Measurements from ENCODE around the gene SLC38A8.

Gene SLC38A8

DNA sequence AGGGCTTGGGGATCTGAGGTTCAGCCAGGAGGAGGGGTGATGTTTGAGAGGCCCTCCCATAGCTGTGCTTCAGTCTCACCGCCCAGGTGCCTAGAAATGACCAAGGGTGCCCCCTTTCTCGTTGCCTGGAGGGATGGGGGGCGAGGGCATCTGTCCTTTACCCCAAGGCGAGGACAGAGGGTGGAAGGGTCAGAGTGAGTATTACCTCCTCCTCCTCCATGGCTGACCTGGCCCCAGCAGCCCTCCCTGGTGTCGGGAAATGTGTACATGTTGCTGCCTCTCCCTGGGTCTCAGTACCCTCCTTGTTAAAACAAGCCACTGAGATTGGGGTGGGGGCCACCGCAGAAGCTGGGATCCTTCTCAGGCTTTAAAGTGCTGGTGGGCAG is 72.2 kb downstream of the SLC38A8 start:
- no peak for TF ChIP-seq CTCF (IDR thresholded peaks at IDR 0.05; ENCODE audit: insufficient read depth, low read depth, low read length, missing control alignments)
- H3K4me3 ChIP-seq (ENCODE audit: low read length), result no peak overlapping the region
- no peak for DNase-seq (ENCODE audit: low read depth)

GRCh38 chr16:83969771-83970429 is 72.7 kb downstream of the SLC38A8 start:
- TF ChIP-seq CTCF (IDR thresholded peaks at IDR 0.05; ENCODE audit: insufficient read depth, low read depth, low read length, missing control alignments), result no peak
- no peak overlapping the region for H3K4me3 ChIP-seq (ENCODE audit: low read length)
- no peak for DNase-seq (ENCODE audit: low read depth)

GRCh38 chr16:83968891-83969649 is 73.5 kb downstream of the SLC38A8 start:
- no peak for TF ChIP-seq CTCF (IDR thresholded peaks at IDR 0.05; ENCODE audit: insufficient read depth, low read depth, low read length, missing control alignments)
- no peak for DNase-seq (ENCODE audit: low read depth)
- H3K4me3 ChIP-seq (ENCODE audit: low read length), result no peak overlapping the region

DNA sequence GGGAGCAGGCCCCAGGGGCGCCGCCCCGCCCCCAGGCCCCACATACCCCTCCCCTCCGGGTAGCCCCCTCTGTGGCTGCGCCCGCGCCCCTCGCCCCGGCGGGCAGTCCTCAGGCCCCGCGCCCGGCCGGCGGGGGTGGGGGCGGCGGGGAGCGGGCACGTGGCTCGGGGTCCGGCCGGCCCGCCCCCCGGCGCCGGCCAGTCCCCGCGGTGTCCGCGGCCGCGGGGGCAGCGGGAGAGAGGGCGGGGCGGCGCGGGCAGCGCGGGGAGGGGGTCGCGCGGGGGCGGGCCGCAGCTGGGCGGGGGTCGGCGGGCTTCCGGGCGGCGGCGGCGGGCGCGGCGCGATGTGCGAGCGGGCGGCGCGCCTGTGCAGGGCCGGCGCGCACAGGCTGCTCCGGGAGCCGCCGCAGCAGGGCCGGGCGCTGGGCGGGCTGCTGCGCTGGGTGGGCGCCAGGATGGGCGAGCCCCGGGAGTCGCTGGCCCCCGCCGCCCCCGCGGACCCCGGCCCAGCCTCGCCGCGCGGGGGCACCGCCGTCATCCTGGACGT is 74.2 kb downstream of the SLC38A8 start:
- no peak for TF ChIP-seq CTCF (IDR thresholded peaks at IDR 0.05; ENCODE audit: insufficient read depth, low read depth, low read length, missing control alignments)
- DNase-seq (ENCODE audit: low read depth), result no peak
- no peak overlapping the region for H3K4me3 ChIP-seq (ENCODE audit: low read length)

GRCh38 chr16:83967838-83968305 is 74.7 kb downstream of the SLC38A8 start, which contains the start of gene NECAB2:
Gene NECAB2 (plus strand): TSS chr16:83968244. CDS start chr16:83968649, 405 bp downstream.
- peak; percentile 22 for DNase-seq (ENCODE audit: low read depth)
- peak; percentile 28 for TF ChIP-seq CTCF (IDR thresholded peaks at IDR 0.05; ENCODE audit: insufficient read depth, low read depth, low read length, missing control alignments)
- H3K4me3 ChIP-seq (ENCODE audit: low read length), result no peak within 1 kb of the TSS

DNA sequence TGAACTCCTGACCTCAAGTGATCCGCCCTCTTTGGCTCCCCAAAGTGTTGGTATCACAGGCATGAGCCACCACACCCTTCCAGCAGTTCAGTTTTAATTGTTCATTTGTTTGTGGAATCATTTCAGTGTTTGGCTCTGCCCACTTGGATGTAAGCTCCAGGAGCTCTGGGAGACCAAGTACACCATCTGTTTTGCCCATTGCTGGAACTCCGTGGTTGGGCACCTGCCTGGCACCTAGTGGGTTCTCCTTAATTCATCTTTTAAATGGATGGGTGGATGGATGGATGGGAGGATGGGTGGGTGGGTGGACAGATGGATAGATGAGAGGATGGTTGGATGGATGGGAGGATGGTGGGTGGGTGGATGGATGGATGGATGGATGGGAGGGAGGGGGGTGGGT is 75.5 kb downstream of the SLC38A8 start:
- DNase-seq (ENCODE audit: low read depth), result no peak
- no peak overlapping the region for H3K4me3 ChIP-seq (ENCODE audit: low read length)
- no peak for TF ChIP-seq CTCF (IDR thresholded peaks at IDR 0.05; ENCODE audit: insufficient read depth, low read depth, low read length, missing control alignments)
